ENCODE data around the gene GFOD2. TPM values are rescaled to one million over a fixed set of nuclear protein-coding genes. Genes with fewer than 3 reads are reported as not detected.

Gene GFOD2
- polyA plus RNA-seq, 2 donors: 36.8 to 49.6 TPM

DNA sequence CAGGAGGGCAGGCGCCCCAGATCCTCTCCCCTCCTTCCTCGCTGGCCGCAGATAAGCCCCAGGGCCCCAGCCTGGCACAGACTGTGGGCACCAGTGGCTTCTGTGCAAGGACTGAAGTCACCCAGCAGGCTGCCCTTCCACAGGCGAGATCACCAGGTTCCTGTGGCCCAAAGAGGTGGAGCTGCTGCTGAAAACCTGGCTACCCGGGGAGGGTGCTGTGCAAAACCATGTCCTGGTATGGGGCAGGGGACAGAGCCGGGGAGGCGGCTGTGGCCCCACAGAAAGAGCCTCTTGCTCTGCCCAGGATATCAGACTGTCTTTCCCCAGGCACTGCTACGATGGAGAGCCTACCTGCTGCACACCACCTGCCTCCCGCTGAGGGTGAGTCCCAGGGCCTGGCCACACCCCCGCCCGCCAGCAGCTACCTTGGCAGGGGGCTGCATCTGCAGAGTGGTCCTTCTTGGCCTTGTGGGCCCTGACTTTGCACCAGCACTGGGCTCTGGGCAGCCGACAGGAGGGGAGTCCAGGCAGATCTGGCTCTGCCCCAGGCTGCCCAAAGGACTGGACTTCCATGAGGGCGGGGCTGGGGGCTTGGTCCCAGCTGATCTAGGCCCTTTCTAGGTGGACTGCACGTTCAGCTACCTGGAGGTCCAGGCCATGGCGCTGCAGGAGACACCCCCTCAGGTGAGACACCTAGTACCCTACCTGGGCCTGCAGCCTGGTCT lies 73.6 kb downstream of the GFOD2 start:
- Histone ChIP-seq H3K9me3 (ENCODE audit: control insufficient read depth in 2 of 2, insufficient read depth in 1 of 2, low read depth in 1 of 2, low read length in 1 of 2) (no peaks in the 10 kb centered on the region), H3K4me1 (ENCODE audit: control insufficient read depth in 2 of 2, insufficient read depth in 2 of 2, low read length in 1 of 2) (peaks cover 0 to 20% of the 10 kb centered on the region in 2 donors), H3K27me3 (ENCODE audit: control insufficient read depth in 1 of 2, insufficient read depth in 2 of 2, low read length in 2 of 2) (peaks cover 0 to 6% of the 10 kb centered on the region in 2 donors), H3K36me3 (ENCODE audit: control insufficient read depth in 2 of 2, insufficient read depth in 2 of 2, low read length in 1 of 2) (no peaks in the 10 kb centered on the region), H3K27ac (ENCODE audit: low read depth in 2 of 2, low read length in 1 of 2) (peak overlapping the region in 1 of 2 donors; percentile 58), H3K4me3 (ENCODE audit: low read depth in 1 of 2, low read length in 2 of 2) (peak overlapping the region in 1 of 2 donors; percentile 40)
- WGBS, 2 donors: 72 to 75% methylated on average over 15 of the region's 15 CpGs

DNA sequence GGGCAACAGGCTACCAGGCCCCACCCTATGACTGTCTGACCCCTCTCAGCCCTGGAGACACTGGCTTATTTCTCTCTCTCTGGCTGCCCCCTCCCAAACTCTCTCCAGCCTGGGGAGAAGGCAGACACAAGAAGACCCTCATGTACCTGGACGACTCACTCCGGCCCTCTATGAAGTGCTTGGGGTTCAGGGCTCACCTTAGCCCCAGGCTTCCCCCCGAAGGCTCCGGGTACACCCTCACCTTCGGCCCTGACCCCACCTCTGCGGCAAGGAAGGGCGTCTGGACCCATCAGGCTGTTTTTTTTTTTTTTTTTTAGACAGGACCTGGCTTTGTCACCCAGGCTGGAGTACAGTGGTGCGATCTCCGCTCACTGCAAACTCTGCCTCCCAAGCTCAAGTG lies 75.1 kb downstream of the GFOD2 start:
- Histone ChIP-seq H3K36me3 (ENCODE audit: control insufficient read depth in 2 of 2, insufficient read depth in 2 of 2, low read length in 1 of 2) (peaks cover 0 to 6% of the 10 kb centered on the region in 2 donors), H3K4me3 (ENCODE audit: low read depth in 1 of 2, low read length in 2 of 2) (no peak overlapping the region), H3K27me3 (ENCODE audit: control insufficient read depth in 1 of 2, insufficient read depth in 2 of 2, low read length in 2 of 2) (peaks cover 0 to 4% of the 10 kb centered on the region in 2 donors), H3K27ac (ENCODE audit: low read depth in 2 of 2, low read length in 1 of 2) (no peak overlapping the region), H3K4me1 (ENCODE audit: control insufficient read depth in 2 of 2, insufficient read depth in 2 of 2, low read length in 1 of 2) (peaks cover 0 to 14% of the 10 kb centered on the region in 2 donors), H3K9me3 (ENCODE audit: control insufficient read depth in 2 of 2, insufficient read depth in 1 of 2, low read depth in 1 of 2, low read length in 1 of 2) (no peaks in the 10 kb centered on the region)
- 91 to 92% methylated on average over 9 of the region's 9 CpGs for WGBS, 2 donors

DNA sequence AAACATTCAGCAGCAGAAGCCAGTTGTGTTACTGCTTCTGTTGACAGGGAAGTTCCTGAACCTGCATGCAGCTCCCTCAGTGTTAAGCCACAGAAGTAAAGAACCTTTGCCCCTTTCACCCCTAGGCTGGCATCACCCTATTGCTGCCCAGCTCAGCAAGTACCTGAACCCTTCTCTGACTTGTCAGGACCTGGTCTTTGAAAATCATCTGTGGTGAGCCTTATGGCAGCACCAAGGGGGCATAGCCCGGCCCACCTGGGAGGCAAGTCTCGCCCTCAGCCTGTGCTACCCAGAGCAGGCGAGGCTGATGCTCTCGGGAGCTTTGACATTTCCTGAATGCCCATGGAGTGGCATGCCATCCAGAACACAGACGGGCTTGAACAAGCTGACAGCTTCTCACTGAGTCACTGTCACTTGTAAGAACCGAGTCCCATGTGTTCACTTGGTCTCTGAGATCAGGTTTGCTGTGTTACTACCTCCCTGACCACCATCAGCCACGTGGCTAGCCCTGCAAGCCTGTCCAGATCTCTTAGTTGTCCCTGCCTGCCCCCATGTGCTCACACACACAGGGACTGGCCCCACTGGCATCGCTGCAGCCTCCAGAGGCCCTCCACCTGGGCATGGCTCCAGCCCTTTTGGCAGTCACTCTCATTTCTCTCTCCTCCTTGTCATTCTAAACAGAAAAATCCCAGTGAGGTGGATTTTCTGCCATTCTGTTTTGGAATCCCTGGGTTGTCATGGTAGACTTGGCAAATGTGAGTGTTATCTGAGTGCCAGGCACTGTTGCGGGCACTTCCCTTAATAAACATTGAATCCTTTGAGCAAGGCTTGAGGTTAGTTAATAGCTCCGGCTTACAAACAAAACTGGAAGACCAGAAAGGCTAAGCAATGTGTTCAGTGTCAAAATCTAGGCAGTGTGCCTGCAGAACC lies 77.1 kb downstream of the GFOD2 start:
- H3K4me1 ChIP-seq (ENCODE audit: control insufficient read depth in 2 of 2, insufficient read depth in 2 of 2, low read length in 1 of 2): peaks cover 0 to 6% of the 10 kb centered on the region in 2 donors
- H3K27me3 ChIP-seq (ENCODE audit: control insufficient read depth in 1 of 2, insufficient read depth in 2 of 2, low read length in 2 of 2): no peaks in the 10 kb centered on the region
- H3K27ac ChIP-seq (ENCODE audit: low read depth in 2 of 2, low read length in 1 of 2): peak overlapping the region in 1 of 2 donors; percentile 75
- H3K36me3 ChIP-seq (ENCODE audit: control insufficient read depth in 2 of 2, insufficient read depth in 2 of 2, low read length in 1 of 2): peaks cover 7 to 11% of the 10 kb centered on the region in 2 donors
- no peak overlapping the region for H3K4me3 ChIP-seq (ENCODE audit: low read depth in 1 of 2, low read length in 2 of 2)
- no peaks in the 10 kb centered on the region for H3K9me3 ChIP-seq (ENCODE audit: control insufficient read depth in 2 of 2, insufficient read depth in 1 of 2, low read depth in 1 of 2, low read length in 1 of 2)
- WGBS, 2 donors: 30 to 41% methylated on average over 10 of the region's 10 CpGs

DNA sequence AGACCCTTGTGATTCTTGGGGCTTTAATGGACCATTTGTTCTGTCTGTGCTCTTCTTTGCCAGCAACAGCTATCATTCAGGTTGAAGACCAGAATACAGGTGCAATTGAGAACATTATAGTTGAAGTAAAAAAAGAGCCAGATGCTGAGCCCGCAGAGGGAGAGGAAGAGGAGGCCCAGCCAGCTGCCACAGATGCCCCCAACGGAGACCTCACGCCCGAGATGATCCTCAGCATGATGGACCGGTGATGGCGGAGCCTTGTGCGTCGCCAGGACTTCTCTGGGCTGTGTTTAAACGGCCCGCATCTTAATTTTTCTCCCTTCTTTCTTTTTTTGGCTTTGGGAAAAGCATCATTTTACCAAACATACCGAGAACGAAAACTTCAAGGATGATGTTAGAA lies 81.5 kb downstream of the GFOD2 start:
- no peak overlapping the region for H3K4me3 ChIP-seq (ENCODE audit: low read depth in 1 of 2, low read length in 2 of 2)
- H3K36me3 ChIP-seq (ENCODE audit: control insufficient read depth in 2 of 2, insufficient read depth in 2 of 2, low read length in 1 of 2): peaks cover 10 to 16% of the 10 kb centered on the region in 2 donors
- H3K27ac ChIP-seq (ENCODE audit: low read depth in 2 of 2, low read length in 1 of 2): no peak overlapping the region
- WGBS, 2 donors: 89 to 90% methylated on average over 12 of the region's 12 CpGs
- no peaks in the 10 kb centered on the region for H3K9me3 ChIP-seq (ENCODE audit: control insufficient read depth in 2 of 2, insufficient read depth in 1 of 2, low read depth in 1 of 2, low read length in 1 of 2)
- H3K4me1 ChIP-seq (ENCODE audit: control insufficient read depth in 2 of 2, insufficient read depth in 2 of 2, low read length in 1 of 2): peaks cover 0 to 3% of the 10 kb centered on the region in 2 donors
- no peaks in the 10 kb centered on the region for H3K27me3 ChIP-seq (ENCODE audit: control insufficient read depth in 1 of 2, insufficient read depth in 2 of 2, low read length in 2 of 2)

DNA sequence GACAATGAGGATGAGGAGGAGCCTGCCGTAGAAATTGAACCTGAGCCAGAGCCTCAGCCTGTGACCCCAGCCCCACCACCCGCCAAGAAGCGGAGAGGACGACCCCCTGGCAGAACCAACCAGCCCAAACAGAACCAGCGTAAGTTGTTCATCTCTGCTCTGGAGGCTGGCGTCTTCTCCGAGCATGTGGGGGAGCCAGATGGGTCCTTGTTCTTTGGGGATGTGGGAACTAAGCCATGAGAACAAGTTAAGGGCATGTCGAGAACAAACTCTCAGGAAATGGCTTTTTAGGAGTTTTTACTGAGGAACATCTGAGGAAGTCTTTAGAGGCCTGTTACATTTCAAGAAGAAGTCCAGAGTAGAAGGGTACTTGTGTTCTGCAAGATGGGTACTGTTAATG lies 82.4 kb downstream of the GFOD2 start:
- H3K9me3 ChIP-seq (ENCODE audit: control insufficient read depth in 2 of 2, insufficient read depth in 1 of 2, low read depth in 1 of 2, low read length in 1 of 2): no peaks in the 10 kb centered on the region
- H3K4me3 ChIP-seq (ENCODE audit: low read depth in 1 of 2, low read length in 2 of 2): no peak overlapping the region
- H3K27me3 ChIP-seq (ENCODE audit: control insufficient read depth in 1 of 2, insufficient read depth in 2 of 2, low read length in 2 of 2): no peaks in the 10 kb centered on the region
- no peak overlapping the region for H3K27ac ChIP-seq (ENCODE audit: low read depth in 2 of 2, low read length in 1 of 2)
- 92 to 93% methylated on average over 8 of the region's 8 CpGs for WGBS, 2 donors
- peaks cover 10 to 16% of the 10 kb centered on the region in 2 donors for H3K36me3 ChIP-seq (ENCODE audit: control insufficient read depth in 2 of 2, insufficient read depth in 2 of 2, low read length in 1 of 2)
- no peaks in the 10 kb centered on the region for H3K4me1 ChIP-seq (ENCODE audit: control insufficient read depth in 2 of 2, insufficient read depth in 2 of 2, low read length in 1 of 2)

DNA sequence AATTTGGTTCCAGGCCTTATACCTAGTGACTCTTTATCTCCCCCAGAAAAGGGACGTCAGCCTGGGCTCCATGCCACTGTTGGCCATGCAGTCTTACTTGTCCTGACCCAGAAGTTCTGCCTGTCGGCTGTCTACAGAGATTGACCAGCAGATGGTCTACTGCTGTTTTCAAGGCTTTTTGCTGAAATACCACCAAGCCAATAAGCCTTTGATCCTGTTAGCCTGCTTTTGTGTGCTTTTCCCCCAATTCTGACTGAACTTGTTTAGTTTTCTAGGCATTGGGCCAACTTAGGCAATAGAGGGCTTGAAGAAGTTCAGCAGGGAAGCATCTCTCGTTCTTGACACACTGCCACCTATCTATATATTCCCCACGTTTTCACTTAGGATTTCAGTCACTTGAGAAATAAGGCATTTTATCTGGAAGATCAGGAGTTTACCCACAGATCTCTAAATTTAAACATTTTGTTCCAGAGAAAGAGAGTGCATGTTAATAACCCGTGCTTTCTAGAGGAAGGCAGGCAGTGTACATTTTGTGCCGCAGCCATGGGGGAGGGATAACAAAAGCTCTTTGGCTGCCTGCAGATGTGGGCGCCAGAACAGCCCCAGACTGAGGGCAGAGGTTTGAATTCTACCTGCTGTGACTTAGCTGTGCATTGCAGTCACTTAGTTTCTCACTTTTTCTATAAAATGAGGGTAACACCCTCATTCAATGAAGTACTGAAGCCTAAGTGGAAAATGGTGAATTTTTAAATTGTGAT lies 86.5 kb downstream of the GFOD2 start:
- WGBS, 2 donors: 45 to 51% methylated on average over 7 of the region's 7 CpGs
- H3K36me3 ChIP-seq (ENCODE audit: control insufficient read depth in 2 of 2, insufficient read depth in 2 of 2, low read length in 1 of 2): peaks cover 7 to 21% of the 10 kb centered on the region in 2 donors

DNA sequence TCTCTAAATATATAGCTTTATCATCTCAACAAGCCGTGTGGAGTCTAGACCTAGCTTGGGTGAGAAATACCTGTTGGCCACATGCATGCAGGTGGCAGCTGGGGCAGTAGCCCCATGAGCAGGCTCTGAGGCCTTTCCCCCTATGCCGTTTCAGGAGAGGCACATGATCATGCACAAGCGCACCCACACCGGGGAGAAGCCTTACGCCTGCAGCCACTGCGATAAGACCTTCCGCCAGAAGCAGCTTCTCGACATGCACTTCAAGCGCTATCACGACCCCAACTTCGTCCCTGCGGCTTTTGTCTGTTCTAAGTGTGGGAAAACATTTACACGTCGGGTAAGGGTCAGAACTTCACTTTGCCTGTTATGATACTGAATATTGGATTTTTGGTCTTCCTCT lies 90.9 kb downstream of the GFOD2 start:
- 95 to 96% methylated on average over 14 of the region's 14 CpGs for WGBS, 2 donors
- Histone ChIP-seq H3K36me3 (ENCODE audit: control insufficient read depth in 2 of 2, insufficient read depth in 2 of 2, low read length in 1 of 2) (peaks cover 2 to 19% of the 10 kb centered on the region in 2 donors), H3K27me3 (ENCODE audit: control insufficient read depth in 1 of 2, insufficient read depth in 2 of 2, low read length in 2 of 2) (no peaks in the 10 kb centered on the region)

More for the DNA sequence above, 86.5 kb downstream of the GFOD2 start:
- H3K4me3 ChIP-seq (ENCODE audit: low read depth in 1 of 2, low read length in 2 of 2): no peak overlapping the region
- H3K4me1 ChIP-seq (ENCODE audit: control insufficient read depth in 2 of 2, insufficient read depth in 2 of 2, low read length in 1 of 2): no peaks in the 10 kb centered on the region
- H3K9me3 ChIP-seq (ENCODE audit: control insufficient read depth in 2 of 2, insufficient read depth in 1 of 2, low read depth in 1 of 2, low read length in 1 of 2): no peaks in the 10 kb centered on the region
- no peak overlapping the region for H3K27ac ChIP-seq (ENCODE audit: low read depth in 2 of 2, low read length in 1 of 2)
- H3K27me3 ChIP-seq (ENCODE audit: control insufficient read depth in 1 of 2, insufficient read depth in 2 of 2, low read length in 2 of 2): no peaks in the 10 kb centered on the region

More for the DNA sequence above, 90.9 kb downstream of the GFOD2 start:
- Histone ChIP-seq H3K4me1 (ENCODE audit: control insufficient read depth in 2 of 2, insufficient read depth in 2 of 2, low read length in 1 of 2) (no peaks in the 10 kb centered on the region), H3K27ac (ENCODE audit: low read depth in 2 of 2, low read length in 1 of 2) (no peak overlapping the region), H3K4me3 (ENCODE audit: low read depth in 1 of 2, low read length in 2 of 2) (no peak overlapping the region), H3K9me3 (ENCODE audit: control insufficient read depth in 2 of 2, insufficient read depth in 1 of 2, low read depth in 1 of 2, low read length in 1 of 2) (no peaks in the 10 kb centered on the region)

All from esophagus (tissue), 2 donors.